GM12892 (cell line): ENCODE results near the gene CLDN7.

ENCODE experiments used
- POLR2A ChIP-seq: IDR thresholded peaks from 2 replicates; pipeline ENCODE4 v1.6.1; 2011; ENCODE audit warnings: low read depth, low read length, control low read depth
- POLR2AphosphoS5 ChIP-seq: IDR thresholded peaks from 2 replicates; pipeline ENCODE4 v1.6.1; 2011; ENCODE audit warnings: low read depth, low read length, control low read depth
- TAF1 ChIP-seq: IDR thresholded peaks from 2 replicates; pipeline ENCODE4 v1.6.1; 2011; ENCODE audit warnings: low read depth, mild to moderate bottlenecking, control low read depth, low read length, borderline replicate concordance

DNA sequence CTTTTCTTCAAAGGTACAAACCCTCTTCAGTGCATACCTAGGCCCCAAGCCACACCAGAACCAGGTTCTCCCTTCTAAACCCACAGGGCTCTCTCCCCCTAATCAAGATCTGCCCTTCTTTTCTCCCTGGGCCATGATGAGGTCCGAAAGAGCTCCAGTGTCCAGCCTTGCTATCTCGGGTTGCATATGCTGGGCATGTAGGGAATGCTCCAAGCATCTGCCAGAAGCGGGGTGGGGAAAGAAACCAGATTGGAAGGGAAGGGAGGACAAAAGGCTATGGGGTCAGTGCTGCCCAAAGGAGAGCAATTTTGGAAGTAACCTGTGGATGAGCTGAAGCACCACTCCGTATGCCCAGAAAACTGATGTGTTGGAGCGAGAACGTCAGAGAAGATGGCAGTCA lies 13.1 kb downstream of the CLDN7 start:
- no peak for TF ChIP-seq POLR2A
- no peak for TF ChIP-seq POLR2AphosphoS5
- TF ChIP-seq TAF1 = no peak
